SU-DHL-6 (cell line): ENCODE data around the gene GNGT2.
A peak's percentile ranks its signal among the peaks of the same experiment; 100 is the strongest.

Experiments
- H2AFZ ChIP-seq: fragments of 200-600 bp; sonication (generic); 2 replicates; pipeline ENCODE4 v1.6.1; 2014; ENCODE audit warnings: low read depth, mild to moderate bottlenecking, moderate library complexity, mixed read lengths, antibody characterized with exemption, low read length; ENCODE audit not compliant: severe bottlenecking
- H3F3A ChIP-seq: fragments of 200-600 bp; shearing (Covaris generic); 2 replicates; pipeline ENCODE4 v1.6.0; 2016; ENCODE audit warnings: antibody characterized with exemption, mild to moderate bottlenecking; ENCODE audit not compliant: insufficient read depth
- H3K27ac ChIP-seq: fragments of 200-600 bp; sonication (generic); 2 replicates; pipeline ENCODE4 v1.5.1; 2016; ENCODE audit warnings: low read depth, mild to moderate bottlenecking, low read length, moderate library complexity, mixed read lengths
- H3K27me3 ChIP-seq: fragments of 200-600 bp; sonication (generic), shearing (Covaris generic); 2 replicates; pipeline ENCODE4 v1.6.0; 2014; ENCODE audit warnings: mild to moderate bottlenecking, low read length
- H3K36me3 ChIP-seq: fragments of 200-600 bp; sonication (generic); 2 replicates; pipeline ENCODE4 v1.6.1; 2014; ENCODE audit warnings: mild to moderate bottlenecking, low read length, mixed read lengths
- H3K4me2 ChIP-seq: fragments of 300-600, 200-600 bp; shearing (Covaris generic), sonication (generic); 2 replicates; pipeline ENCODE4 v1.6.0; 2014; ENCODE audit warnings: low read length, low read depth, mild to moderate bottlenecking; ENCODE audit not compliant: poor library complexity, severe bottlenecking
- H3K4me3 ChIP-seq: fragments of 200-600 bp; sonication (generic); 2 replicates; pipeline ENCODE4 v1.5.1; 2014; ENCODE audit warnings: antibody characterized with exemption, low read length, mild to moderate bottlenecking, mixed read lengths; ENCODE audit not compliant: insufficient read depth, poor library complexity, severe bottlenecking
- H3K79me2 ChIP-seq: fragments of 200-600 bp; sonication (generic); 2 replicates; pipeline ENCODE4 v1.6.1; 2014; ENCODE audit warnings: mild to moderate bottlenecking, low read length, moderate library complexity; ENCODE audit not compliant: insufficient read depth
- H3K9ac ChIP-seq: fragments of 200-600 bp; sonication (generic); 2 replicates; pipeline ENCODE4 v1.7.0; 2014; ENCODE audit warnings: mild to moderate bottlenecking, low read length
- H3K9me2 ChIP-seq: fragments of 200-600 bp; sonication (generic); replicated peaks from 2 replicates; pipeline ENCODE4 v1.6.1; 2014; ENCODE audit warnings: low read length; ENCODE audit not compliant: insufficient read depth
- H3K9me3 ChIP-seq: fragments of 200-600 bp; sonication (generic); 2 replicates; pipeline ENCODE4 v1.6.1; 2014; ENCODE audit warnings: low read length, mixed read lengths; ENCODE audit not compliant: insufficient read depth
- H4K20me1 ChIP-seq: fragments of 200-600 bp; sonication (generic); 2 replicates; pipeline ENCODE4 v1.6.1; 2014; ENCODE audit warnings: low read depth, mild to moderate bottlenecking, antibody characterized with exemption, low read length, moderate library complexity, mixed read lengths
- CTCF ChIP-seq: fragments of 200-600 bp; sonication (generic); IDR thresholded peaks from one replicate; pipeline ENCODE4 v1.5.1; 2017; ENCODE audit warnings: antibody characterized with exemption, mild to moderate bottlenecking, low read length, moderate library complexity; ENCODE audit not compliant: insufficient read depth, poor library complexity, severe bottlenecking
- EZH2phosphoT487 ChIP-seq: fragments of 200-600 bp; sonication (generic), shearing (Covaris generic); conservative IDR thresholded peaks from 2 replicates; pipeline ENCODE4 v1.6.1; 2018; ENCODE audit warnings: mild to moderate bottlenecking, antibody characterized with exemption, low read length, moderate library complexity, mixed read lengths

The GNGT2 gene

GRCh38 chr17:49196520-49196919 lies 13.9 kb downstream of the GNGT2 start:
- Histone ChIP-seq H3K27me3 (no peaks in the 10 kb centered on the region), H3K9ac (no peak overlapping the region), H3K36me3 (no peaks in the 10 kb centered on the region), H3K4me3 (no peak overlapping the region), H3K27ac (no peak overlapping the region), H3K4me2 (no peak overlapping the region), H3K9me3 (no peaks in the 10 kb centered on the region), H3K79me2 (no peaks in the 10 kb centered on the region), H2AFZ (no peak overlapping the region), H3K9me2 (no peaks in the 10 kb centered on the region), H4K20me1 (no peaks in the 10 kb centered on the region), H3F3A (peaks cover 11% of the 10 kb centered on the region)
- TF ChIP-seq CTCF (no peak), EZH2phosphoT487 (no peak)

- H4K20me1 ChIP-seq: no peaks in the 10 kb centered on the region
- H3K9me2 ChIP-seq: no peaks in the 10 kb centered on the region
- no peak overlapping the region for H3K4me2 ChIP-seq
- H3F3A ChIP-seq: peaks cover 11% of the 10 kb centered on the region
- H3K4me3 ChIP-seq: no peak overlapping the region
- no peaks in the 10 kb centered on the region for H3K79me2 ChIP-seq
- no peaks in the 10 kb centered on the region for H3K9me3 ChIP-seq
- H3K27me3 ChIP-seq: no peaks in the 10 kb centered on the region
- no peaks in the 10 kb centered on the region for H3K36me3 ChIP-seq
- no peak overlapping the region for H3K27ac ChIP-seq
- H3K9ac ChIP-seq: no peak overlapping the region
- TF ChIP-seq CTCF (no peak), EZH2phosphoT487 (no peak)
- no peak overlapping the region for H2AFZ ChIP-seq
These were observed 14.6 kb downstream of the GNGT2 start for GRCh38 chr17:49195751-49196150.

- Histone ChIP-seq H4K20me1 (no peaks in the 10 kb centered on the region), H3K4me2 (peak overlapping the region; percentile 69), H3K9me3 (no peaks in the 10 kb centered on the region), H2AFZ (no peak overlapping the region), H3K36me3 (no peaks in the 10 kb centered on the region), H3K9ac (no peak overlapping the region), H3K4me3 (no peak overlapping the region), H3K79me2 (no peaks in the 10 kb centered on the region), H3K27me3 (no peaks in the 10 kb centered on the region), H3K27ac (no peak overlapping the region), H3K9me2 (no peaks in the 10 kb centered on the region), H3F3A (peaks cover 11% of the 10 kb centered on the region)
- no peak for TF ChIP-seq EZH2phosphoT487
- no peak for TF ChIP-seq CTCF
These were observed 16.1 kb downstream of the GNGT2 start for GRCh38 chr17:49194297-49194607.
